HUDEP-2 (cell line): Measurements from ENCODE around the gene KLHL29.

Source experiments
- DNase-seq, 76 experiments: peaks; one replicate each; lab custom pipeline; 2025; ENCODE audit not compliant: unreplicated experiment in 76 of 76; lab: John Stamatoyannopoulos, UW

KLHL29 gene

DNA sequence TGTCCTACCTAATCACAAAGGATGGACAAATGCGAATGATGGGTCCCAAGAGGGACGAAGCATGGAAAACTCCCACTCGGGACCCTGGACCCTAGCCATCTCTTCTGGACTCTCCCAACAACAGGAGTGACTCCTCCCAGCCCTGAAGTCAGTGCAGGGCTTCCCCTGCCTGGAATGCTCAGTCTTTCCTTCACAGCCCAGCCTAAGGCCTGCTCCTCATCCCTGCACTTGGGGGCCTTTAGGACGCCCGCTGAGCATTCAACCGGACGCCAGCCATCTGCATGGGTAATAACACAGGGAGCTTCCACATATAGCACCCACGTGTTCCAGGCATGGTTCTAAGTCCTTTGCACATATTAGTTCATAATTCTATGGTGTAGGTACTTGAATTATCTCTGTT, 237.5 kb downstream of the KLHL29 start:
- no peak for DNase-seq

DNA sequence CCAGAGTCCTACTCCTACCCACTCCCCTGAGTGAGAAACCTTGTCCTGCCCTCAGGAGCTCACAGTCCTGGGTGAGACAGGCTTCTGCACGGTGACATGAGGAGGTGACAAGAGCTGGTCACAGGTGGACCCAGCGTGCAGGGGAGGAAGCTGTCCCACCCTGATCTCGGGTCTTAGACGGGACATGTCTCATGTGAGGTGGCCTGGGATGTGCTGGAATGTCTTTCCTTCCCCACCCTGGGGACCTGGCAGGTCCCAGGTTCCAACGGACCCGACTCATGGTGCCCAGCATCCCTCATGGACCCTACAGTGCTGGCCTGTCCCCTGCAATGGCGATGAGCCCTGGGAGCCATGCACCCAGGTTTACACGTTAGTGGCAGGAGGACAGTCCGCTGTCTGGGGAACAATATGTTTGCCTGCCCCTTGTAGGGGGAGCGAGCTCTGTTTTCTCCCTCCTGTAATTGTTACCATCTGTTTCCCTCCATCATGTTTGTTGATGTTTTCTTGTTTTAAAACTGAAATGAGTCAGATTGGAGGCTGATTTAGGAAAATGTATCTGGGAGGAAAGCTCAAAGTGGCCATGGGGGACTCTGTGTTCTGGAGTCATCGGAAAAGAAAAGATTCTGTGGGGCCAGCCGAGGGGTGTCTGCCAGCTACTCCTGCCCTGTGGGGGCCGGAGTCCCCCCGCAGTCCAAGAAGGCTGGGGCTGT, 238.1 kb downstream of the KLHL29 start:
- DNase-seq, result no peak

DNA sequence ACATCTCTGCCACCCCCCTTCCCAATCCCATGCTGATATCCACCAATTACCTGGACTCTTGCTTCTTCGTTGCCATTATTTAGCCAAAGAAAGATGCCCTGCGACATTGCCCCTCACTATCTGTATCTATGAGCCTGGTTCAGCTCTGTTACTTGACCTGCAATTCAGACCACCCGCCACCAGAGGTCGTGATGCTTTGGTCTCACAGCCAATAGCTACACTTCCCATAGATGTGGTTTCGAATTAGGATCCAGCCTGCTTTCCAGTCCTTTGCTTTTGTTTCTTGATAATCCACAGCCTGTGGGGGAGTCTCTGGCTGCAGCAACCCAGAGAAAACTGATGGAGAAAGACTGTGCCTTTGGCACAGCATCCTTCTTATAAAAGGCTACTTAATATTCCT, 239.4 kb downstream of the KLHL29 start:
- peak in 36 of 76 experiments; percentile 1 to 52 (median 18) for DNase-seq

DNA sequence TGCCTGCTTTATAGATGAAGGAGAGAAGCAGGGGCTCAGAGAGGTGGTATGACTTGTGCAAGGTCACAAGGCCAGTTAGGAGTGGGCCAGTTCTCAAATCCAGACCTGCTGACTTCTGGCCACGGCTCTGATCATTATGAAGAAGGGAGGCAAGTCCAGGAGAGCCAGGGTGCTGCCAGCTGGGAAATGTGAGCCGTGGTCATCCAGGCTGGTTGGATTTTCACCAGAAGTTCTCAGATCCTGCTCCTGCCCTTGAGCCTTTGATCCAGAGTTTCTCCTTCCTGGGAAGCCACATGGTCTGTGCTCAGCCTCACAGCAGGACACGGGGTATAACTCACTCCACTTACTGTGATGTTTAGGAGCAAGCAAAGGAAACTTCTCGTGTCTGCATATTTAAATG, 239.9 kb downstream of the KLHL29 start:
- no peak for DNase-seq

DNA sequence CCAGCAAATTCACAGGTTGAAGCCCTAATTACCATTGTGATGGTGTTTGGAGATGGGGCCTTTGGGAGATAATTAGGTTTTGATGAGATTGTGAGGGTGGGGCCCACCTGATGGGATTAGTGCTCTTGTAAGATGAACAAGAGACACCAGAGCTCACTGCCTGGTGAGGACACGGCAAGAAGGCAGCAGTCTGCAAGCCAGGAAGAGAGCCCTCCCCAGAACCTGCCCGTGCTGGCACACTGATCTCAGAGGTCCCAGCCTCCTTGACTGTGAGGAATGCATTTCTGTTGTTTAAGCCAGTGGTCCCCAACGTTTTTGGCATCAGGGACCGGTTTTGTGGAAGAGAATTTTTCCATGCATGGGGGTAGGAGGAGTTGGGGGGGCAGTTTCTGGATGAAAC, 240.7 kb downstream of the KLHL29 start:
- DNase-seq, result no peak

DNA sequence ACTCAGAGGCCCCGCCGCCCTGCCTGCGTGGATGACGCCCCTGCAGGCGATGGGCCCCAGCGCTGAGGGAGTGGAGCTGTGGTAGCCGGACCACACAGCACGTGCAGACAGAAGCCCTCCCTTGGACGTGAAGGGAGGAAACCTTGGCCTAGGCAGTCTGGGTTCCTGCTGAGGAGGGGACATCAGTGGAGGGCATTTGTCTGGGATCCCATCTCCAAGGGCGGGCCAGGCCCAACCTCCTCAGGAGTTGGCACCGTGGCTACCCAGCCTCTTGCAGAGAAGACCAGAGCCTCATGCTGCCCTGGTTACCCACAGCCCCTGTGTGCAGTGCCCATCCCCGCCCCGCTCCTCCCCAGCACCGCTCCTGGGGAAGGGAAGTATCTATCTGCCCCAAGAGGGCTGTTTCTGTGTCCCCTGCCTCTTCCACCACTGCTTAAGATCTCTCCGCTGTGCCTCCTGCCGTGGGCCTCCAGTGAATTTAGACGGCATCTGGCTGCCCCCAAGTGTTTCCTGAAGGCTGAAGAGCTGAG, 241.8 kb downstream of the KLHL29 start:
- DNase-seq, result no peak

DNA sequence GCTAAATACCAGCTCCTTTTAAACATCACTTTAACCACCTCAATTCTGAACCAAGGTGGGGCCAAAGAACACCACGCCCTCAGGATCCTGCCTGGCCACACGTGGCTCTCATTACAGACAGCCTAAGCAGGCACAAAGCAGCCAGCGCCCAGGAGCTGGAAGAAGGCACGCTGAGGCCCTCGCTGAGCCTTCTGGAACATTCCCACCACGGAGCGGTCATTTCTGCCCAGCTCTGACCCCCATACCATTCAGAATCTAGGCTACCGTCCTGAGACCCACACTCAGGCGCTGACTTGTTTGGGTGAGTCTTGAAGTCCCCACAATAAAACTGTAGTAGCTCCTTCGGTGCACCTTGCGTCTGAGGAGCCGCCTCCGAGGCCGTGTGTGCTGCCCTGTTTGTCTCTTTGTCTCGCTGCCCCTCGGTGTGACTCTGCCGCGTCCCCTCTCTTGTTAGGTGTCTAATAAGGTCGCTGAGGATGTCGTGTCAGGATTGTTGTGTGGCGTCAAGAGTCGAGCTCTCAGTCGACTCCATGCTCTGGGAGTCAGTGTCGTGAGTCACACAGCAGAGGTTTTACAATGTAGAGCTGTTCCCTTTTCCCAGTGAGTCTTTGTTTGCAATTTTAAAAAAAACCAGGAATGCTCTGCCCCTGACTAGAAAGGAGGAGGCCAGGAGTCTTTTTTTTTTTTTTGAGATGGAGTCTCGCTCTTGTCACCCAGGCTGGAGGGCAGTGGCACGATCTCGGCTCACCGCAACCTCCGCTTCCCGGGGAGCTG, 242.4 kb downstream of the KLHL29 start:
- no peak for DNase-seq

DNA sequence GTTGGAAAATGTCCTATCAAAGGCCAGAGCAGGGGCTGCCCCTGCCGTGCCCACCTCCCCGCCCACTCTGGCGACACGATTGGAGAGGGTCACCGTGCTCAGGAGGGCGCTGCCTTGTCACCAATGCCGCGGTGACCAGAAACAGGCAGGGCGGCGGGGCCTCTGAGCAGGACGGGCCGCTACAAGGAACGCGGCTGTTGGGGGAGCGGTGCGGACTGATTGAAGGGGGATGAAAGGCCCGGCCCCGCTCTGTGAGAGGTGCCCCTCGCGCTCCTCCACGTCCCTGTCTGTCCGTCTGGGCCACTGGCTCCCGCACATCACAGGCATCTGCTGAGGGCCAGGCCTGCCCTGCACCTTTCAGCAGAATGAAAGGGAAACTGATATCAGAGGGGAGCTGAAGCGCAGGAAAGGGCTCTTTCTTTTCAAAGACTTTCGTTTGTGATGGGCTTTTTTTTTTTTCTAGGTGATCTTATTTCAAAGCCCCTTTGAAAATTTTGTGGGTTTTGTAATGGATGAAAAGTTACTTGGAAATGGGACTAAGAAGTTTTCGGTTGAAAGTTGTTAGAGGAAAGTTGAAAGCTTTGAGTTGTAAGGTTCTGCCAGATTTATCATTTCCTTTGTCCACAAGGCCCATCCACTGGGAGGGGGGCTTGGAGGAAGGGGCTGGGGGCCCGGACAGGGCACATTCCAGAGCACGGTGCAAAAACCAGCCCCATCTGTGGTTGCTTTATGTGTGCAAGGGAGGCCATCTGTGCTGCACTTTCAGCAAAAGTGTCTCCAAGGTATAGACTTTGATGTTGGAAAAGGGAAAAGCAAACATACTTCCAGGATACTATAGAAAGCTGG, 244.2 kb downstream of the KLHL29 start:
- DNase-seq, result no peak

DNA sequence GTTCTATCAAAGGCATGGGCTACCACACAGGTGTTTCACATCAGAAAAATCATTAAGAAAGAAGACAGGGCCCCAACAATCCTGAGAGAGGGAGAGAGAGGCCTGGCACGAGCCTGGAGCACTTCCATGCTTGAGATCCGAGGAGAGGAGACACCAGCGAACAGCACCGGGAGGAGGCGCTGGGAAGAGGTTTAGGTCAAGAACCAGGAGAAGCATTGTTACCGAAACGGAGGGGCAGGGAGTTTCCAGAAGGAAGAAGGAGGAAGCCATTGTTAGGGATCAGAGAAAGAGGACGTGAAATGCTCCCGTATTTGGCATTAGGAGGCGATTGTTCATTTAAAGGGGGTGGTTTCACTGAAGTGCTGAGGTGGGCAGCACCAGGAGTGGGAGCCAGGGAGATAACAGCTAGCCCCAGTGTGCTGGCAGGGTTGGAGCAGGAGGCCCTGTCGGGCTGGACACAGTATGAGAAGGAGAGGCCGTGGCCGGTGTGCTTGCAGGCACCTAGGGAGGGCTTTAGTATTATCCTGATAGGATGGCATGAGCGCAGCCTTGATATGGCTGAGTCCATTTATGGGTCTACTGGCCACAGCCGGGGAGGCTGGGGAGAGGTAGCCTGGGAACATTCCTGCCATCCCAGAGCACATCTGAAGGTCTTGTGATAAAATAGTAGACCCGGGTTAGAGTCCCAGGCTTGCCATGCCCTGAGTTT, 244.9 kb downstream of the KLHL29 start:
- no peak for DNase-seq

DNA sequence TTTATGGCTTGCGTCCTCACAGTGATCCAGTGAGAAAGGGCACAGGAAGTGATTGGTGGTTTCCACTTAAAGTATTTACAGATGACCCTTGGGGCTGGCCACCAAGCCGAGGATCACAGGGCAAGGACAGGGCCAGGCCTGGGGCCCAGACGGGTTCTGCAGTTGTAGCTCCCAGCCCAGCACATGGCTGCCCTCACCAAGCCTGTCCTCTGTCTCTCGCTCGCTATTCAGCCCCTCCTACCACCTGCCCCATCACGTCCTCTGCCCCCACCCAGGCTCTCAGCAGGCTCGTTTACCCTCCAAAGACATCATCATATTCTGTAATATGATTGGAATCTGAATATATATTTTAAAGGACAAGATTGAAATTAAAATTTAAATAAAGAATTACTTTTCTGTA, 246.0 kb downstream of the KLHL29 start:
- no peak for DNase-seq

DNA sequence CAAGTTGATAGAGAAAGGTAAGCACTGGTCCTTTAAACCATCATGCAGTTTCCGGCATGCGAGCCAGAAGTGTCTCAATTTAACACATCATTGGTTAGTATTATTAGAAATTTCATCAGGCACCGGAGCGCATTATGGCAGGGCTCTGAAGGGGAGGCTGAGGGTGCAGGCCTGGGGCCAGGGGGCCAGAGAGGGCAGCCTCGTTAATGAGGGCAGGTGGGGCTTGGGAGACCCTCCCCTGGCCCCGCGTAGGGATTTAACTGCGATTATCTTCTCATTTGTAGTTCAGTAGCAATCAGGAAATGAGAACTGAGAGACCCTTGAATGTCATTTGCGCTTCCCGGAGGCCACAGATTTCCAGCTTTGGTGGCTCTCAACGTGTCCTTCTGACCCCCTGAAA, 246.4 kb downstream of the KLHL29 start:
- no peak for DNase-seq

DNA sequence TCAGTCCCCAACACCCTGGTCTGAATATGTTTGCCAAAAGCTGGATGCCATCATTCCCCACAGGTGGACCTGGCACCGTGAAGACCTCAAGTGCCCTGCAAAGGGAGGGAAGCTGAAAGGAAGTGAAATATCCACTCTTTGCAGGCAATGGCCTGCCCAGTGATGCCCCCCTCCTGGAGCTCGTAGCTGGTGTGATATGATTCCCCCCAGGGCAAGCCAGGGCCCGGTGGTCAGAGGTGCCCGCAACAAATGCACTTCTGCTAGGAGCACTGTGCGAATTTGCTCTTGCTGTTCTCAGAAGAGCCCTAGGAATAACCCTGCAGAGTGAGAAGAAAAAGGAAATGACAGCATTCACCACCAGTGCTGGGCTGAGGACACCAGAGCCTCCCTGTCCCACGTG, 247.4 kb downstream of the KLHL29 start:
- DNase-seq, result no peak

DNA sequence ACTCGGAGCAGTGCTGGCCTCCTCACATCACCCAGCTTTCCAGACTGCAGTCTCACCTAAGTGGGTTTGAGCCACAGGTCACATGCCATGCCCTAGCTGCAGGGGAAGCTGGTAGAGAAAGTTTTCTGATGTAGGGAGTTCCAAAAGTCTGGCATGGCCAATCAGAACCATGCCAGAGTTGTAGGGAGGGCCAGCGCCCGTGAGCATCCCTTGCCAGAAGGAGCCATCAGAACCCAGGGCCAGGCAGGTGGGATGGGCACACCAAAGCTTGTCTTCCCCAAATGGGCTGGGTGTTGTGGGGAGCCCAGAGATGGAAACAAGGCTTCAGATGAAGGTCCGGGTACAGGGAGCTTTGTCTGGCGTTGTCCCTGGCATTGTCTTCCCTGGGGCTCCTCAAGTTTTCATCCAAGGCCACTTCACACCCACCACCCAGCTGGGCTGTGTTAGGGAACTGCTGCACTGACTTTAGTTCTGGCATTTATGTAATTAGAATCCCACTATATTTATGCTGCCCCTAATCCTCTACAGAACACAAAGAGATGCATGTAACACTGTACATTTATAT, 247.9 kb downstream of the KLHL29 start:
- DNase-seq, result no peak

DNA sequence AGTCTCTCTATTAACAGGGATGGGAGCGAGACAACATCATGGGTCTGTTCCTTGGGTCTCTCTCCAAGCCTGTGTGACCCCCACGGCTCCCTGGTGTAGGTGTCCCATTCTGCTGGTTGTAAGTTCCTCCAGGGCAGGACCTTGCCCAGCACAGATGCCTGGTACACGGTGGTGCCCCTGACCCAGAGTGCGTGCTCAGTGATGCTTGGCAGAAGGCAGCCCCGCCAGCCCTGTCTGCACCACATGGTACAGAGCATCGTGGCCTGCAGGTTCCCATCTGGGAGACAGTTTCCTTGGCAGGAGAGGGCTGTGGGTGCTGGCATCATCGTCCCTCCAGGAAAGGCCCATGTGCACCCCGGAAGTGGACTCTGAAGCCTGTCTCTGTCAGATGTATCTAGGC, 249.0 kb downstream of the KLHL29 start:
- no peak for DNase-seq

DNA sequence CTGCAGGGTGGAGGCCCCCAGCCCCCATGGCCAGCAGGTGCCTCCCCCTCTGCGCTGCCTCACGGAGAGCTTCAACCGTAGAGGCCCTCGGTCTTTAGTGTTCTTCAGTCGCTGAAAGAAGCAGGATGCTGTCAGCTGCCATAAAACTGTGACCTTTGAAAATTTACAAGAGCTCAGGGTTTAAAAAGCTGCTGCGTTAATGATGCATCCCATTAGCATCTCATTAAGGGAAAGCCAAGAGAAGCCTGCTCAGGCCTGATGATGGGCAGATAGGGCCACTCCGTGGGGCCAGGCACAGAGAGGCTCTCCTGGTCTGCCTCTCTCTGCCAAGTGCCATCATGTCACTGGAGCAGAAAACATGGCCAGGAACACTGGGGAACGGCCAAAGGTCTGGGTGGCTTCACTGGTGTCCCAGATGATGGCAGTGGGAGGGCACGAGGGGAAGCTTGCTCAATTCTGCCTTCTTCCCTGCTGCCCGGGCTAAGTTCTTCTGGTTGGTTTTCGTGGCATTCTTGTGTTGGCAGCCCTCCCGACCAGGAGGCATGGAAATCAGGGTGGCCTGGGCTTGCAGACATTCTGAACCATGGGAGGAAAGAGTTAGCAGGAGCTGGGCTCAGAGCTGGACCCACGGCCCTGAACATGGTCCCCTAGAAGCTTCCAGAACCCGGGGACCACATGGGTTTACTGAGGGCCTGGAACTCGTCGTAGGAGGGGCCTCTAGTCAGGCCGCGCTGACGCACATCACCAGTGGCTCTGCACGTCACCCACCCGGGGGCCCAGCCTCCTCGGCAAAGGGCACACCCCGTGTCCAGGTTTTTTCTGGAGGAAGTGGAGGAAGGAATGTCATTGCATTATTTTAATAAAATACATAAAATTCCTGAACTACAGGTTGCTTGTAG, 250.7 kb downstream of the KLHL29 start:
- no peak for DNase-seq

DNA sequence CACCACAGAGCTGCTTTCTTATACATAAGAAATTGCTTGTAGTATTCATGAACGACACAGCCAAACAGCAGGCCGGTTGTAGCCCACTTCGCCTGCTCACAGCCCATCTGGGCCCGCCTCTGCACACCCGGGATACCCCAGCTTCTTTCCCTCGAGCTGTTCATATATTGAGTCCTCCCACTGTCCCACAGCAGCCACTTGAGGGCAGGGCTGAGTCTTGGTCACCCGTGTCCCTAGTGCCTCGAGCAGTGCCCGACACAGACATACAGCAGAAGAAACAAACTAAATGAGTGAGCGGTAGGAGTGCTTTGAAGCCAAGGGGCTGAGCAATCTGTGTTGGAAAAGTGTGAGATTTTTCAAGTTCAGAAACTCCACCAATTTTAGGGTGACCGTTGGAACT, 251.4 kb downstream of the KLHL29 start:
- DNase-seq, result peak in 5 of 76 experiments; percentile 3 to 34 (median 6)

DNA sequence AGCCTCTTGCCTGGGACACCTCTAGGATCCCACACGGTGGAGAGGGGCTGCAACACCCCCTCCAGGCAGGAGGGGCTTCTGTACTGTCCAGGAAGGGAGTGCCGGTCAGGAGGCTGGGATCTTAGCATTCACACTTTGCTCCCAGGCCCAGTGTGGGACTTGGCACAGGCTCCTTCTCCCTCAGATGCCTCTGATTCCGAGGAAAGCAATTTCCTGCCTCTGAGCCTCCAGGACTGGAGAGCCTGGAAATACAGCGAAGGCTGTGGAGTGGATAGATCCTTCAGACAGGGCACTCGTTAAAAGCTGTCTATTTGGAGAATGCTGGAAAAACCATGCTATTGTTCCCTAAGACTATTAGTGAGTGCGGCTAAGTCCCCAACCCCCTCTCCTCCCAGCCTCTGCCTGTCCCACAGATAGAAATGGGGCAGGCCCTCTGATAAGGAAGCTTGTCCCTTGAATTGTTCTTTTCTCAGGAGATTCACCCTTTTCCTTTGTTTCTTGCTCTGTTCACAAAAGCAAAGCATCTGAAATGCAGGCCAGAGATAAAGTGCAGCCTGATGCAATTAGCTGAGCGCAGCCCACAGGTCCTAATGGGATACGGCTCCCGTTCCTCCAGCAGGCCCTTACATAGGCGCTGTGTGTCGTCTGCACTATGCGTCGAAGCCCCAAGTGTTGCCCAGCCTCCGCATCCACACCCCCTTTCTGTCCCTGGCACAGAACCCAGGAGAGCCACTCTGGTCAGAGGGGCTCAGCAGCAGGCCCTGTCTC, 252.2 kb downstream of the KLHL29 start:
- DNase-seq, result no peak

DNA sequence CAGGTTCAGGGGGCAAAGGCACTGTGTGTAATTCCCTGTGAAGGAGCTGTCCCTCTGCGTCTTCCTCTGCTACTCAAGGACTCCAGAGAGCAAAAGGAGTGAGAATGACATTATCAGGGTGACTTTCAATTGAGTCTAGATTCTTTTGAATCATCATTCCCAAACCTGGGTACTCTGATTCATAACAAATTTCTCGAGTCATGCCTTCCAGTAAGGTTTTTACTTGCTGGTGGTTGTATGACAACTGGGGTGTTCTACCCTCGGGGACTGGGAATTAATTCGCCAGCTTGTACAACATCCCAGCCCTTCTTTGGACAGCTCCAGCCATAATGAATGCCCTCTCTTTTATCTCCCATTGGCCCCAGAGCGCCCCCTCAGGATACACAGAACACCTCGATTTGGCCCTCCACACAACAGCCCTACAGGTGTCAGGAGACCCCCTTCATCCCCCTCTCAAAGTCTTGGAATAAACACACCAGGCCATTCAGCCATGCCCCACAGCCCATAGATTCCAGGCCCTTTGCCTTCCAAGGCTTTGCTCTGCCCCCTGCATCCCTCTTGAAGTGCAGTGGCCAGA, 254.5 kb downstream of the KLHL29 start:
- DNase-seq, result no peak
